ENCODE data around the gene ELP4. TPM values are rescaled to one million over a fixed set of nuclear protein-coding genes. Genes with fewer than 3 reads are reported as not detected.

Gene ELP4
- total RNA-seq, 4 donors from 2014 or later, result 8.8 to 23.6 (median 13.5) TPM

GRCh38 chr11:31645747-31646146 lies 136.2 kb downstream of the ELP4 start:
- intact Hi-C loops (cut with DNase I; ENCODE audit: low total_unique reads), result no loop called here
- peak; percentile 44 to 54 for ATAC-seq

GRCh38 chr11:31646216-31646615 lies 136.6 kb downstream of the ELP4 start:
- H3K4me1 ChIP-seq, result peaks cover 13 to 25% of the 10 kb centered on the region in 2 donors
- TF ChIP-seq POLR2A (IDR thresholded peaks at IDR 0.05) (no peak), CTCF (IDR thresholded peaks at IDR 0.05 in 4 of 5, conservative IDR thresholded peaks at IDR 0.05 in 1 of 5) (no peak)
- in situ Hi-C loops (cut with MboI; ENCODE audit: low sequenced_read_pairs in 4 of 4) (loop anchor here in 1 of 4 donors (25.0 kb wide), 1 partner anchor 91 kb away; no protein-coding TSS in a partner anchor), intact Hi-C loops (cut with DNase I; ENCODE audit: low total_unique reads) (no loop called here)
- no peak overlapping the region for H3K4me3 ChIP-seq
- H3K9me3 ChIP-seq, result no peaks in the 10 kb centered on the region
- H3K27me3 ChIP-seq, result no peaks in the 10 kb centered on the region
- ATAC-seq, result no peak
- no peak overlapping the region for H3K27ac ChIP-seq
- DNase-seq, result no peak
- H3K36me3 ChIP-seq, result peaks cover 0 to 7% of the 10 kb centered on the region in 2 donors

More at GRCh38 chr11:31645747-31646146, 136.2 kb downstream of the ELP4 start:
- H3K27ac ChIP-seq, result no peak overlapping the region
- peaks cover 13 to 25% of the 10 kb centered on the region in 2 donors for H3K4me1 ChIP-seq
- H3K36me3 ChIP-seq, result peaks cover 0 to 7% of the 10 kb centered on the region in 2 donors
- H3K9me3 ChIP-seq, result no peaks in the 10 kb centered on the region
- H3K4me3 ChIP-seq, result no peak overlapping the region
- in situ Hi-C loops (cut with MboI; ENCODE audit: low sequenced_read_pairs in 4 of 4), result loop anchor here in 1 of 4 donors (25.0 kb wide), 1 partner anchor 92 kb away; no protein-coding TSS in a partner anchor
- TF ChIP-seq POLR2A (IDR thresholded peaks at IDR 0.05), result no peak
- no peak for TF ChIP-seq CTCF (IDR thresholded peaks at IDR 0.05 in 4 of 5, conservative IDR thresholded peaks at IDR 0.05 in 1 of 5)
- no peaks in the 10 kb centered on the region for H3K27me3 ChIP-seq
- DNase-seq, result no peak

GRCh38 chr11:31649129-31649966 lies 139.8 kb downstream of the ELP4 start:
- Histone ChIP-seq H3K36me3 (peaks cover 0 to 7% of the 10 kb centered on the region in 2 donors), H3K9me3 (no peaks in the 10 kb centered on the region), H3K27ac (no peak overlapping the region), H3K4me1 (peaks cover 13 to 26% of the 10 kb centered on the region in 2 donors), H3K4me3 (no peak overlapping the region), H3K27me3 (no peaks in the 10 kb centered on the region)
- DNase-seq (no peak), ATAC-seq (no peak)
- in situ Hi-C loops (cut with MboI; ENCODE audit: low sequenced_read_pairs in 4 of 4), result loop anchor here in 1 of 4 donors (25.0 kb wide), 1 partner anchor 88 kb away; no protein-coding TSS in a partner anchor
- intact Hi-C loops (cut with DNase I; ENCODE audit: low total_unique reads), result no loop called here
- TF ChIP-seq CTCF (IDR thresholded peaks at IDR 0.05 in 4 of 5, conservative IDR thresholded peaks at IDR 0.05 in 1 of 5), result no peak
- no peak for TF ChIP-seq POLR2A (IDR thresholded peaks at IDR 0.05)

GRCh38 chr11:31651208-31651607 lies 141.6 kb downstream of the ELP4 start:
- intact Hi-C loops (cut with DNase I; ENCODE audit: low total_unique reads), result no loop called here
- H3K4me1 ChIP-seq, result peaks cover 11 to 13% of the 10 kb centered on the region in 2 donors
- peaks cover 0 to 7% of the 10 kb centered on the region in 2 donors for H3K36me3 ChIP-seq
- H3K4me3 ChIP-seq, result no peak overlapping the region
- no peak for DNase-seq
- H3K27me3 ChIP-seq, result no peaks in the 10 kb centered on the region
- no peak for ATAC-seq
- no peak for TF ChIP-seq POLR2A (IDR thresholded peaks at IDR 0.05)
- no peak for TF ChIP-seq CTCF (IDR thresholded peaks at IDR 0.05 in 4 of 5, conservative IDR thresholded peaks at IDR 0.05 in 1 of 5)
- no peaks in the 10 kb centered on the region for H3K9me3 ChIP-seq
- in situ Hi-C loops (cut with MboI; ENCODE audit: low sequenced_read_pairs in 4 of 4), result no loop called here
- no peak overlapping the region for H3K27ac ChIP-seq
